Thymus (tissue), 11 donors: ENCODE measurements around the gene ASPSCR1. TPM values are rescaled to one million over a fixed set of nuclear protein-coding genes. Genes with fewer than 3 reads are reported as not detected.

Experiments
- DNase-seq, 9 donors: peaks; one replicate each; pipeline ENCODE4 v3.0.0-alpha.2; 2013; ENCODE audit warnings: low spot score in 9 of 9, low read depth in 6 of 9, missing footprints in 1 of 9
- H3K27ac ChIP-seq, 2 donors: one replicate each; pipeline ENCODE4 v1.5.1; 2013; ENCODE audit warnings: control low read depth in 1 of 2, low read depth in 1 of 2, low read length in 1 of 2, mild to moderate bottlenecking in 1 of 2, moderate library complexity in 1 of 2
- H3K27me3 ChIP-seq, 2 donors: one replicate each; pipeline ENCODE4 v1.5.1; 2013; ENCODE audit warnings: low read length in 1 of 2; ENCODE audit not compliant: control insufficient read depth in 2 of 2, insufficient read depth in 1 of 2
- H3K36me3 ChIP-seq, 2 donors: one replicate each; pipeline ENCODE4 v1.5.1; 2013; ENCODE audit warnings: low read length in 1 of 2, mild to moderate bottlenecking in 1 of 2, moderate library complexity in 1 of 2; ENCODE audit not compliant: control insufficient read depth in 2 of 2, insufficient read depth in 2 of 2
- H3K4me1 ChIP-seq, 2 donors: one replicate each; pipeline ENCODE4 v1.5.1; 2013; ENCODE audit warnings: low read length in 2 of 2; ENCODE audit not compliant: control insufficient read depth in 2 of 2, insufficient read depth in 2 of 2
- H3K4me3 ChIP-seq, 2 donors: one replicate each; pipeline ENCODE4 v1.5.1; 2013; ENCODE audit warnings: low read length in 2 of 2, control low read depth in 1 of 2, mild to moderate bottlenecking in 1 of 2
- H3K9me3 ChIP-seq, 2 donors: one replicate each; pipeline ENCODE4 v1.5.1; 2013; ENCODE audit warnings: low read length in 1 of 2, mild to moderate bottlenecking in 1 of 2; ENCODE audit not compliant: control insufficient read depth in 2 of 2, insufficient read depth in 1 of 2
- WGBS: extraction: QIAGEN DNeasy Blood & Tissue Kit; methylation state at CpG from one replicate; pipeline ENCODE4 v1.1.7; 2013; 5-methylcytosine and 5-hydroxymethylcytosine counted together
- polyA plus RNA-seq: library from polyadenylated mRNA; stranded (reverse); fragments of 200-250 nt; gene quantifications from one replicate; pipeline ENCODE4 v1.2.3, GENCODE V29; 2013
- total RNA-seq: library from RNA; stranded (reverse); fragments of 120-200 nt; gene quantifications from one replicate; pipeline ENCODE4 v1.2.4, GENCODE V29; 2013
- donor health status: healthy.

ASPSCR1 gene
- total and polyA plus RNA-seq, 2 donors, result 27.6 to 57.6 TPM

- no peak overlapping the region for H3K4me3 ChIP-seq
- no peak for DNase-seq
- H3K27me3 ChIP-seq, result no peaks in the 10 kb centered on the region
- H3K27ac ChIP-seq, result no peak overlapping the region
- H3K9me3 ChIP-seq, result peaks cover 0 to 6% of the 10 kb centered on the region in 2 donors
- peaks cover 0 to 17% of the 10 kb centered on the region in 2 donors for H3K4me1 ChIP-seq
- peaks cover 10 to 15% of the 10 kb centered on the region in 2 donors for H3K36me3 ChIP-seq
- WGBS, result 97% methylated on average over 28 of the region's 28 CpGs
Measured at GRCh38 chr17:81996232-81996756, 18.9 kb downstream of the ASPSCR1 start.

- H3K36me3 ChIP-seq, result peaks cover 10 to 14% of the 10 kb centered on the region in 2 donors
Measured at GRCh38 chr17:81996757-81997441, 19.5 kb downstream of the ASPSCR1 start.

GRCh38 chr17:81998212-81998611 is 20.8 kb downstream of the ASPSCR1 start:
- Histone ChIP-seq H3K9me3 (no peaks in the 10 kb centered on the region), H3K4me3 (no peak overlapping the region), H3K27ac (no peak overlapping the region), H3K27me3 (no peaks in the 10 kb centered on the region), H3K4me1 (peaks cover 0 to 5% of the 10 kb centered on the region in 2 donors), H3K36me3 (peaks cover 10 to 14% of the 10 kb centered on the region in 2 donors)
- no peak for DNase-seq
- 96% methylated on average over 7 of the region's 7 CpGs for WGBS

More at GRCh38 chr17:81996757-81997441, 19.5 kb downstream of the ASPSCR1 start:
- Histone ChIP-seq H3K4me3 (no peak overlapping the region), H3K27me3 (no peaks in the 10 kb centered on the region), H3K4me1 (peaks cover 0 to 16% of the 10 kb centered on the region in 2 donors), H3K9me3 (peaks cover 0 to 5% of the 10 kb centered on the region in 2 donors), H3K27ac (no peak overlapping the region)
- no peak for DNase-seq
- WGBS, result 97% methylated on average over 30 of the region's 30 CpGs

- Histone ChIP-seq H3K4me3 (no peak overlapping the region), H3K4me1 (peaks cover 0 to 5% of the 10 kb centered on the region in 2 donors), H3K36me3 (peaks cover 10 to 14% of the 10 kb centered on the region in 2 donors), H3K9me3 (no peaks in the 10 kb centered on the region), H3K27me3 (no peaks in the 10 kb centered on the region), H3K27ac (no peak overlapping the region)
- no peak for DNase-seq
- WGBS, result 94% methylated on average over 14 of the region's 14 CpGs
Measured at GRCh38 chr17:81998691-81999438, 21.4 kb downstream of the ASPSCR1 start.

GRCh38 chr17:81999587-81999975 is 22.2 kb downstream of the ASPSCR1 start:
- Histone ChIP-seq H3K9me3 (no peaks in the 10 kb centered on the region), H3K36me3 (peaks cover 10 to 14% of the 10 kb centered on the region in 2 donors), H3K4me3 (no peak overlapping the region), H3K27ac (no peak overlapping the region), H3K4me1 (peaks cover 0 to 9% of the 10 kb centered on the region in 2 donors), H3K27me3 (no peaks in the 10 kb centered on the region)
- no peak for DNase-seq
- 97% methylated on average over 12 of the region's 12 CpGs for WGBS

GRCh38 chr17:81999976-82000802 is 22.8 kb downstream of the ASPSCR1 start:
- no peak for DNase-seq
- 95% methylated on average over 36 of the region's 36 CpGs for WGBS
- H3K27me3 ChIP-seq, result no peaks in the 10 kb centered on the region
- no peak overlapping the region for H3K4me3 ChIP-seq
- no peaks in the 10 kb centered on the region for H3K9me3 ChIP-seq
- peaks cover 0 to 11% of the 10 kb centered on the region in 2 donors for H3K4me1 ChIP-seq
- H3K27ac ChIP-seq, result no peak overlapping the region
- H3K36me3 ChIP-seq, result peaks cover 10 to 14% of the 10 kb centered on the region in 2 donors

GRCh38 chr17:82000803-82001570 is 23.6 kb downstream of the ASPSCR1 start:
- H3K27me3 ChIP-seq, result no peaks in the 10 kb centered on the region
- no peak overlapping the region for H3K27ac ChIP-seq
- peaks cover 10 to 14% of the 10 kb centered on the region in 2 donors for H3K36me3 ChIP-seq
- no peak for DNase-seq
- H3K9me3 ChIP-seq, result no peaks in the 10 kb centered on the region
- 95% methylated on average over 32 of the region's 32 CpGs for WGBS
- no peak overlapping the region for H3K4me3 ChIP-seq
- peaks cover 0 to 13% of the 10 kb centered on the region in 2 donors for H3K4me1 ChIP-seq

GRCh38 chr17:82001571-82002056 is 24.2 kb downstream of the ASPSCR1 start:
- Histone ChIP-seq H3K27ac (no peak overlapping the region), H3K4me3 (no peak overlapping the region), H3K9me3 (no peaks in the 10 kb centered on the region), H3K27me3 (no peaks in the 10 kb centered on the region), H3K36me3 (peaks cover 7 to 8% of the 10 kb centered on the region in 2 donors), H3K4me1 (peaks cover 0 to 16% of the 10 kb centered on the region in 2 donors)
- WGBS, result 88% methylated on average over 17 of the region's 17 CpGs
- DNase-seq, result no peak
